Prostate gland (tissue), 2 donors: ENCODE data around the gene HMCES. TPM values are rescaled to one million over a fixed set of nuclear protein-coding genes. Genes with fewer than 3 reads are reported as not detected.

ENCODE experiments used
- DNase-seq: peaks from one replicate; pipeline ENCODE4 v3.0.0-alpha.2; 2019; ENCODE audit warnings: low spot score
- H3K27ac ChIP-seq, 2 donors: fragments of 200-600 bp; sonication (generic); 2 replicates each; pipeline ENCODE4 v1.5.1; 2017 to 2019
- H3K27me3 ChIP-seq: fragments of 200-600 bp; sonication (generic); replicated peaks from 2 replicates; pipeline ENCODE4 v1.5.1; 2019; ENCODE audit not compliant: insufficient read depth
- H3K36me3 ChIP-seq, 2 donors: fragments of 200-600 bp; sonication (generic); 1 replicate in 1 of 2; 2 replicates in 1 of 2; pipeline versions ENCODE4 v1.5.1 to v1.8.1; 2017 to 2019
- H3K4me1 ChIP-seq: fragments of 200-600 bp; sonication (generic); replicated peaks from 2 replicates; pipeline ENCODE4 v1.5.1; 2019
- H3K4me3 ChIP-seq, 2 donors: fragments of 200-600 bp; sonication (generic); 2 replicates each; pipeline ENCODE4 v1.5.1; 2017 to 2019
- H3K9me3 ChIP-seq: fragments of 200-600 bp; sonication (generic); 2 replicates; pipeline ENCODE4 v1.5.1; 2017
- POLR2A ChIP-seq: fragments of 450-650 bp; IDR thresholded peaks from one replicate; pipeline ENCODE4 v1.6.1; 2016; ENCODE audit warnings: antibody characterized with exemption, mild to moderate bottlenecking
- POLR2AphosphoS5 ChIP-seq: sonication (generic); formaldehyde crosslinking; IDR thresholded peaks from one replicate; pipeline ENCODE4 v1.6.1; 2017; ENCODE audit warnings: antibody characterized with exemption
- WGBS: methylation state at CpG from one replicate; pipeline ENCODE4 v1.1.5; 2018; 5-methylcytosine and 5-hydroxymethylcytosine counted together
- intact Hi-C: fragments of 100-400 bp; cut with DNase I; formaldehyde crosslinking; loops from one replicate; pipeline ENCODE4 v1.14.2; 2022
- total RNA-seq, 2 donors: library from RNA; depleted of rRNA; stranded (reverse); fragments of >200 nt; gene quantifications; one replicate each; pipeline ENCODE4 v1.1.0, GENCODE V29; 2016
- TF ChIP-seq, protein P1 (sequence below), 4 experiments: fragments of 200-600 bp in 2 of 4; fragments of 450-650 bp in 2 of 4; sonication (generic) in 2 of 4; IDR thresholded peaks; 1 replicate in 3 of 4; 2 replicates in 1 of 4; pipeline ENCODE4 v1.5.1; 2016 to 2019; ENCODE audit warnings: antibody characterized with exemption in 4 of 4, mild to moderate bottlenecking in 2 of 4, moderate library complexity in 2 of 4

Gene HMCES
- total RNA-seq, 2 donors from 2014 or later, result 29.1 to 34.9 TPM

DNA sequence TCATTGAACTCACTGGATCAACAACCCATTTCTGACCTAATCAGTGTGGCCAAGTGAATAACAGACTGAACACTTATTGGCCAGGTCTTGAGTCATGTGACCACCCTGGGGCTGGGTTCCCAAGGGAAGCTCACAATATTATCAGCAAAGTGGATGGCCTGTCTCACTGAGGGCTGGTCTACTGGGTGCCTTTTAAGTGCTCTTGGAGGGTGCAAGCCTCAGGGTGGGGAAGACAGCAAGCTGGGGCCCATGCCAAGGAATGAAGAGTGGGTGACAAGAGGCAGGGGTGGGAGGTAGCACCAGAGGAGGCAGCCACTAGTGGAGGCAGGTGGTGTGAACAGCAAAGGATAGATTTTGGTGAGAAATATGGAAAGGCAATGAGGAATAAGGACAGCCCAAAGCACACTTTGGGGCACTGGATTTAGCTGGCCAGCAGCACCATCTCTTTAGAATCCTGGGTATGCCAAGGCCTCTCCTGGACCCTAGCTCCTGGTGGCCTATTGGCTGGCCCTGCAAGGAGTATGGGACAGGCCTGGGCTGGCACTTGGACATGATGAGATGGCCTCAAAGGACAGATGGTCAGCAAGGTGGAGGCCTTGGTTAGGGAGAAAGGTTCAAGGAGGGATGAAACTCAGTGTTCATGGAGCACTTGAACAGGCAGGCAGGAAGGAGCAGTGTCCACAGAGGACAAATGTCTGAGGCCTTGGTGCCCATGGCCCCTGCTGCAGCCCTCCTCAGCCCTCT is 34.2 kb downstream of the HMCES start:
- TF ChIP-seq POLR2AphosphoS5 (no peak), POLR2A (no peak)
- TF ChIP-seq, protein P1, sequence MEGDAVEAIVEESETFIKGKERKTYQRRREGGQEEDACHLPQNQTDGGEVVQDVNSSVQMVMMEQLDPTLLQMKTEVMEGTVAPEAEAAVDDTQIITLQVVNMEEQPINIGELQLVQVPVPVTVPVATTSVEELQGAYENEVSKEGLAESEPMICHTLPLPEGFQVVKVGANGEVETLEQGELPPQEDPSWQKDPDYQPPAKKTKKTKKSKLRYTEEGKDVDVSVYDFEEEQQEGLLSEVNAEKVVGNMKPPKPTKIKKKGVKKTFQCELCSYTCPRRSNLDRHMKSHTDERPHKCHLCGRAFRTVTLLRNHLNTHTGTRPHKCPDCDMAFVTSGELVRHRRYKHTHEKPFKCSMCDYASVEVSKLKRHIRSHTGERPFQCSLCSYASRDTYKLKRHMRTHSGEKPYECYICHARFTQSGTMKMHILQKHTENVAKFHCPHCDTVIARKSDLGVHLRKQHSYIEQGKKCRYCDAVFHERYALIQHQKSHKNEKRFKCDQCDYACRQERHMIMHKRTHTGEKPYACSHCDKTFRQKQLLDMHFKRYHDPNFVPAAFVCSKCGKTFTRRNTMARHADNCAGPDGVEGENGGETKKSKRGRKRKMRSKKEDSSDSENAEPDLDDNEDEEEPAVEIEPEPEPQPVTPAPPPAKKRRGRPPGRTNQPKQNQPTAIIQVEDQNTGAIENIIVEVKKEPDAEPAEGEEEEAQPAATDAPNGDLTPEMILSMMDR (IDR thresholded peaks at IDR 0.05), result no peak
- H3K36me3 ChIP-seq, result no peaks in the 10 kb centered on the region
- no peak for DNase-seq
- intact Hi-C loops, result no loop called here
- H3K27ac ChIP-seq, result peak overlapping the region in 1 of 2 donors; percentile 95
- H3K4me3 ChIP-seq, result no peak overlapping the region
- H3K4me1 ChIP-seq, result peaks cover 9% of the 10 kb centered on the region
- no peaks in the 10 kb centered on the region for H3K27me3 ChIP-seq
- no peaks in the 10 kb centered on the region for H3K9me3 ChIP-seq

DNA sequence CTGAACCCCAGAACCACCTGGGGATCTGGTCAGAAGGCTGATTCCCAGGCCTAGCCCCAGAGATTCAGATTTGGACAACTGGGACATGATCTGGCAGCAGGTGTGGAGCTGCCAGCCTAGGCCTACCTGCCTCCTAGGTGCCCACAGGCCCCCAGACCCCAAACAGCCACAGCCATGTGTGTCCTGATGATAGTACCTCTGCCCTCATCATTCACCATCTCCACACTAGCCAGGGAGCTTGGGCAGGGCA is 34.7 kb downstream of the HMCES start:
- H3K4me3 ChIP-seq, result no peak overlapping the region
- no peaks in the 10 kb centered on the region for H3K9me3 ChIP-seq
- peaks cover 9% of the 10 kb centered on the region for H3K4me1 ChIP-seq
- H3K27ac ChIP-seq, result peak overlapping the region in 1 of 2 donors; percentile 95
- intact Hi-C loops, result no loop called here
- DNase-seq, result no peak
- TF ChIP-seq POLR2A (no peak), POLR2AphosphoS5 (no peak)
- TF ChIP-seq, protein P1 (IDR thresholded peaks at IDR 0.05), result no peak
- no peaks in the 10 kb centered on the region for H3K27me3 ChIP-seq
- no peaks in the 10 kb centered on the region for H3K36me3 ChIP-seq

DNA sequence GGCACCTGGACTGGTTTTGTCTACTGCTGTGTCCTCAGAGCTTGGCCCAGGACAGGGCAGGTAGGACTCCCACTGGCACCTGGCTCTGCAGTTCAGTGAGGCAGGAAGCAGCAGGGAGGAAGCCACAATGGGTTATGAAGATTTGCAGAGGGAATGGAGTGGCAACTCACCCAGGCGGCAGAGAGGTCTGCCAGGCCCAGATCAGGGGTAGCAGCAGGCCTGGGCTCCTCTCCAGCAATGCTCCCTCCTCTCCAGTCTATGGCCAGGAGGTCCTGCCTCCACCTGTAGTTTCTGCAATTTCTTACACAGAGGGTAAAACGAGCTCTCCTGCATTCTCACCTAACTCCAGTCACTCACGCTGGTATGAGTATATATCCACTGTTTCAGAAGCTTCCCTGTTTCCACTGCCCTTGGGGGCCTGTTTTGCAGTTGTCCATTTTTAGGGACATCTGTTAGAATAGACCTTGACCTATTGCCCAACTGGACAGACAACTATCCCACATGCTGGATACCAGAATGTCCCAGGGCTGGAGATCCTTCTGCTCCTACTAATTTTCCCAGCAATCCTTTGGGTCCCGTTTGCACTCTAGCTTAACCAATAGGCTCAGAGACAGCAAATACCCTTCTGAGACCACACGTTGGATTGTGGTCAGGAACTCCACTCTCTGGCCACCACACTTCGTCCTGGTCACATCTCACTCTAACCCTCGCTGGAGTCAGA is 35.2 kb downstream of the HMCES start:
- intact Hi-C loops, result no loop called here
- DNase-seq, result no peak
- Histone ChIP-seq H3K27ac (peak overlapping the region; percentile 95 to 98), H3K27me3 (no peaks in the 10 kb centered on the region), H3K9me3 (no peaks in the 10 kb centered on the region), H3K4me3 (peak overlapping the region; percentile 77 to 92), H3K36me3 (no peaks in the 10 kb centered on the region), H3K4me1 (peaks cover 9% of the 10 kb centered on the region)
- TF ChIP-seq, protein P1 (IDR thresholded peaks at IDR 0.05), result no peak
- TF ChIP-seq POLR2A (no peak), POLR2AphosphoS5 (no peak)
- 20% methylated on average over 7 of the region's 7 CpGs for WGBS

DNA sequence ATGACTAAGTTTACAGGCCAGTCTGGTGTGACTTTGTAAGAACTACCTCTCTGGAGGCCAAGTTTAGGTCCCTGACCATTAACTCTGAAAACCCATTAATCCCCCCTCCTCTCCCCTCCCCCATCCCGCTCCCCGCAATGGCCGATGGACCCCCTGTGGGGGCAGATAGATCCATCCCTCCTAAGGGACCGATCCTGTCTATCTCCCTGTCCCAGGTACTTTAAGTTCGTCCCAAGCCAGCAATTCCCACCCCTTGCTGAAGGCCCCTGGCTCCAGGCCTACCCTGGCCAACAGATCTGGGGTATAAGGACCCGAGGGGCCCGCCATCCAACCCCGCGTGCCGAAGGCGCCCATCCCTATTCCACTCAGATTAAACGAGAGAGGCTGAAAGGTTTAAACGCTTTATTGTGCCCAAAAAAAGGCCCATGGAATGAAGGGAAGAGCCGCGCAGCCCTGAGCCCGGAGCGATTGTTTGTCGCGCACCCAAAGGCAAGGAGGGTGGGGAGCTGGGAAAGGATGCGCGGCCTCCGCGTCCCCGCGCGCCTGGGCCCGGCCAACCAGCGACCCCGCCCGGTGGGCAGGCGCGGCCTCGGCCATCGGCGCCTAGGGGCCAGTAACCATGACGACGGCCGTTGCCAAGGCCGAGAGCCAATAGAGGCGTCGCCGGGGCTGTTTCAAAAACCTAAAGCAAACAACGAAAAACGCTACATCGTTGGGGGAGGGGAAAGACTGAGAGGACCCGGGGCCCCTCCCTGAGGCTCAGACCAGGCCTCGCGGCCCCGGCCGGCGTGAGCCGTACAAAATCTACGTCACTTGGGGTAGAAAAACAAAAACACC is 35.9 kb downstream of the HMCES start:
- intact Hi-C loops, result no loop called here
- Histone ChIP-seq H3K27me3 (no peaks in the 10 kb centered on the region), H3K4me3 (peak overlapping the region; percentile 77 to 92), H3K4me1 (peaks cover 9% of the 10 kb centered on the region), H3K27ac (peak overlapping the region; percentile 95 to 98), H3K36me3 (no peaks in the 10 kb centered on the region), H3K9me3 (no peaks in the 10 kb centered on the region)
- WGBS, result under 1% methylated on average over 53 of the region's 53 CpGs
- TF ChIP-seq, protein P1 (IDR thresholded peaks at IDR 0.05), result peak in 3 of 4 experiments; percentile 17 to 44 (median 27)
- TF ChIP-seq POLR2A, result peak; percentile 59
- peak; percentile 88 for TF ChIP-seq POLR2AphosphoS5
- peak; percentile 82 for DNase-seq
